ENCODE results near the gene TAF1C.
"Not testable (repeated sequence)": the region's sequence is repeated elsewhere in the genome, so short reads cannot be mapped to it uniquely, and the experiment has no call there.

DNA sequence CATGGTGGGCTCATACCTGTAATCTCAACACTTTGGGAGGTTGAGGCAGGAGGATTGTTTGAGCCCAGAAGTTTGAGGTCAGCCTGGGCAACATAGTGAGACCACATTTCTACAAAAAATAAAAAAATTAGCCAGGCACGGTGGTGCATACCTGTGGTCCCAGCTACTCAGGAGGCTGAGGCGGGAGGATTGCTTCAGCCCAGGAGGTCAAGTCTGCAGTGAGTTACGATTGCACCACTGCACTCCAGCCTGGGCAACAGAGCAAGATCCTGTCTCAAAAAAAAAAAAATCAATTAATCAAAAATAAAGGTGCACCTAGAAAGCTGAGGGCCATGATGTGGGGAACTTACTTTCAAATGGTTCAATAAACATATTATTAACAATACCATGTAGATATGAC is 29.3 kb upstream of the TAF1C start:
- TF ChIP-seq, protein P1, sequence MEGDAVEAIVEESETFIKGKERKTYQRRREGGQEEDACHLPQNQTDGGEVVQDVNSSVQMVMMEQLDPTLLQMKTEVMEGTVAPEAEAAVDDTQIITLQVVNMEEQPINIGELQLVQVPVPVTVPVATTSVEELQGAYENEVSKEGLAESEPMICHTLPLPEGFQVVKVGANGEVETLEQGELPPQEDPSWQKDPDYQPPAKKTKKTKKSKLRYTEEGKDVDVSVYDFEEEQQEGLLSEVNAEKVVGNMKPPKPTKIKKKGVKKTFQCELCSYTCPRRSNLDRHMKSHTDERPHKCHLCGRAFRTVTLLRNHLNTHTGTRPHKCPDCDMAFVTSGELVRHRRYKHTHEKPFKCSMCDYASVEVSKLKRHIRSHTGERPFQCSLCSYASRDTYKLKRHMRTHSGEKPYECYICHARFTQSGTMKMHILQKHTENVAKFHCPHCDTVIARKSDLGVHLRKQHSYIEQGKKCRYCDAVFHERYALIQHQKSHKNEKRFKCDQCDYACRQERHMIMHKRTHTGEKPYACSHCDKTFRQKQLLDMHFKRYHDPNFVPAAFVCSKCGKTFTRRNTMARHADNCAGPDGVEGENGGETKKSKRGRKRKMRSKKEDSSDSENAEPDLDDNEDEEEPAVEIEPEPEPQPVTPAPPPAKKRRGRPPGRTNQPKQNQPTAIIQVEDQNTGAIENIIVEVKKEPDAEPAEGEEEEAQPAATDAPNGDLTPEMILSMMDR (IDR thresholded peaks at IDR 0.05): not testable (repeated sequence)
- not testable (repeated sequence) for TF ChIP-seq POLR2A (IDR thresholded peaks at IDR 0.05)

All from uterus (tissue), 2 donors.